HG03342 (cell line): ENCODE data around the gene BORCS6.
"Not testable (repeated sequence)": the region's sequence is repeated elsewhere in the genome, so short reads cannot be mapped to it uniquely, and the experiment has no call there.

Source experiments
- ATAC-seq: cut with Tn5 transposase; IDR thresholded peaks from one replicate; pipeline ENCODE4 v1.9.1; 2021; ENCODE audit warnings: mild to moderate bottlenecking, moderate library complexity; ENCODE audit not compliant: unreplicated experiment

The BORCS6 gene

GRCh38 chr17:8175795-8176196 lies 14.2 kb downstream of the BORCS6 start:
- ATAC-seq, result no peak

DNA sequence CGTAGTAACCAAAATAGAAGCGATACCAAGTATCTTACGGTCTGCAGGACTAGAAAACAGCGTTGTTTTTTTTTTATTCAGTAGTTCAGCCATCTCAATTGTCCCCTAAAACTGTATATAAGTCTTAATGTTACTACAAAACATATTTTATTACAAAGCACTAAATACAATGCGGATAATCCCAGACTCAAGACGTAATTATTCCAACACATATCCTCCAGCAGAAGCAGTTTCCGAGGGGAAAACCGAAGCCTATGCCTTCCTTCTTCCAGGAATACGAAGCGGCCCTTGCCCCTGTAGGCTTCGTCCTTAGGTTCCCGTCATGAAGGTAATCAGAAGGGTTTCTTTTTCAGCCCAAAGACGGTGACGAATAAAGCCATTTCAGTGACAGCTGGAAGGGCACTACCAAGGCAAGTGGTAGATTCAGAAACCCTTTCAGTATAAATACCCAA lies 16.1 kb downstream of the BORCS6 start:
- no peak for ATAC-seq

DNA sequence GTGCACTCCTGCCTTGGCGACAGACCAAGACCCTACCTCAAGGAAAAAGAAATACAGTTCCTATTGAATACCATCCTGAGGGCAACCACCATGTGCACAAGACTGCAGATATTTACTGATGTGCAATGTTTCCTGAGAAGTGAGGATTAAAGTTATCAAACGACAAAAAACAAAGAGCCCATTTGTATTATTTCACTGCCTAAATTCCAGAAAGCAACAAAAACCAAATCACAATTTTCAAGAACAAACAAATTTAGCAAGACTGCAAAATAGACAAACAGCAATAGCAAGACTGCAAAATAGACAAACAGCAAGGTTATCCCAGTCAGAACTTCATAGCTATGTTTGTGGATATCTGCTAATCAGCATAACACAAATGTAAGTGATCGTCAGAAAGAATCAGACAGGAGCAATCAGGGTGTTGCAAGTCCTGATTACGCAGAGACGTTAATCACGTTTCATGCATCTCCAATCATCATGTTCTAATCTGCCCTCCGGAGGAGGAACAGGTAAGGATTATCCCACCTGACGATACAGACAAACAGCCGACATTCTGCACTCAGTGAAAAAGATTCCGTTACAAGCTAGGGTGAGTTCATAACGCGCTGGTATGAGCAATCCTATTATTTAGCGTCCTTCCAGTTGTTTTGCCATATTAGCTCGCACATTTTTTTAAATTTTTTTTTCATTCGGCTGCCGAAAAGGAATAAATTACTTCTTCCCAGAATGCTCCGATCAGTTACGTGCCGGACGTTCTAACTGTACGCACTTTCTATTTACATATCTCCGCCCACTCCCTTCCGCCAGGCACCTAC lies 16.7 kb downstream of the BORCS6 start:
- ATAC-seq, result peak; percentile 62

- ATAC-seq, result not testable (repeated sequence)
These were observed 19.8 kb downstream of the BORCS6 start for GRCh38 chr17:8170186-8170585.

DNA sequence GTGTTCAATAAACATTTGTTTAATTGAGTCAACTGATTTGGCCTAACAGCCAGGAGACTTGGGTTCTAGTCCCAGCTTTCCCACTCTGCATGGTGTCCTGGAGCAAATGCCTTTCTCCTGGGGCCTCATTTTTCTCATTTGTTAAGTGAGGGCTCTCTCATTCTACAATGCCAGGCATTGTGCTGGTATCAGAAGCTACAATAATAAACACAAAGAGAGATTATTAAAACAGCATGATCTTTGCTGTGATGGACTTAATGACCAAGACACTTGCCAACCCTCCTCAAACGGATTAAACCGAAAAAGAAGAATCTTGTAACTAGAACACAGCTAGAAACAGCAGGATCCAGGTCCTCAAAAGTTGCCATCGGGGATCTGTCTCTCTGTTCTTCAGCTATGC lies 22.5 kb downstream of the BORCS6 start:
- ATAC-seq, result no peak

- ATAC-seq, result no peak
These were observed 23.2 kb downstream of the BORCS6 start for GRCh38 chr17:8166731-8167130.

DNA sequence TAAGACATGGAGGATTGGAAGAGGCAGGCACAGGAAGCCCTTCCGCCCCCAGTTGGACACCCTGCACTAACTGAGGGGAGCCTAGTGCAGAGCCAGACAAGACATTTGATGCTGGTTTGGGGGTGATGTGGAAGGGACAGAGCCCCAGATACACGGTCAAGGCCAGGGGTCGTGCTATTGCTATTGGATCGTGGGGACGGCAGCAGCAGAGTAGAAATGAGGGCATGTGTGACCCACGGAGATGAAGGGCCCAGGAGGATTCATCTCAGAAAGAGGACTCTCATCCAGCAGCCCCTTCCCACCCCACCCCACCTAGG lies 25.2 kb downstream of the BORCS6 start:
- no peak for ATAC-seq

DNA sequence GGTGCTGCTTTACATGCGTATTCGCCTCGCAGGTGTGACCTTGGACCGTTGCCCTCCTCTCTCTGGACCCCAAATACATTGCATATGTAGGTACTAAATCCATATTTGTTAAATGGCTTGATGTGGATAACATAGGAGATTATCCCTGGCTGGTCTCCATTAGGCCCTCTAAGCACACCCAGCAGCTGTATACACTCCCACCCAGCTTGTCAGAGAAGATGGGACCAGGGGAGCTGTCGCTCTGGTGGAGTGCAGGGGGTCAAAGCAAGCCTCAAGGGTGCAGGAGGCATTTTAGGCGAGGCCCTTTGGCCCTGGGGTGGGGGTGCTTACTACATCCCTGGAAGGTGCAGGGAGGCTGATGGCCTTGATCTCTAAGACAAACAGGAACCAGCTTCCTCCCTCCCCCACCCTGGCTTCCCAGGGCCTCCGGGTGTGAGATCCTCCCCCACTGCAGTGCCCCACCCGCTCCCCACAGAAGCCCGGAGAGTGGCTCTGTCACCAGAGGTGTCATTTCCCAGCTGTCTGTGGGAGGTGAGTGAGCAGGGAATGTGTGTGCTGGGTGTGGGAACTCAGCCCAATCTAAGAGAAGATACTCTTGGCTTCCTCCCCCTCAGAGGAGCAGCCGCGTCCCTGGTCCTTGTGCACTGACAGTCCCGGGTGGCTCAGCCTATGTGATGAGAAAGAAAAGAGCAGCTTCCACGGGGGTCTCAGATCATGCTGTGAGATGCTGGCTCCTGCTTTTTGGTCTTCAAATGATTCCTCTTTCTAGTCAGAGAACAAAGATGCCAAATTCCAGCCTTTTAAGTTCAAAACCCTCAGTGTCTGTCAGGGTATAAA lies 25.8 kb downstream of the BORCS6 start:
- no peak for ATAC-seq

GRCh38 chr17:8162997-8163977 lies 26.7 kb downstream of the BORCS6 start:
- ATAC-seq, result no peak

GRCh38 chr17:8162233-8162996 lies 27.6 kb downstream of the BORCS6 start, which contains the start of gene VAMP2:
Gene VAMP2 (minus strand): TSS chr17:8162948. CDS start chr17:8162879, 69 bp downstream.
- peak; percentile 44 for ATAC-seq

DNA sequence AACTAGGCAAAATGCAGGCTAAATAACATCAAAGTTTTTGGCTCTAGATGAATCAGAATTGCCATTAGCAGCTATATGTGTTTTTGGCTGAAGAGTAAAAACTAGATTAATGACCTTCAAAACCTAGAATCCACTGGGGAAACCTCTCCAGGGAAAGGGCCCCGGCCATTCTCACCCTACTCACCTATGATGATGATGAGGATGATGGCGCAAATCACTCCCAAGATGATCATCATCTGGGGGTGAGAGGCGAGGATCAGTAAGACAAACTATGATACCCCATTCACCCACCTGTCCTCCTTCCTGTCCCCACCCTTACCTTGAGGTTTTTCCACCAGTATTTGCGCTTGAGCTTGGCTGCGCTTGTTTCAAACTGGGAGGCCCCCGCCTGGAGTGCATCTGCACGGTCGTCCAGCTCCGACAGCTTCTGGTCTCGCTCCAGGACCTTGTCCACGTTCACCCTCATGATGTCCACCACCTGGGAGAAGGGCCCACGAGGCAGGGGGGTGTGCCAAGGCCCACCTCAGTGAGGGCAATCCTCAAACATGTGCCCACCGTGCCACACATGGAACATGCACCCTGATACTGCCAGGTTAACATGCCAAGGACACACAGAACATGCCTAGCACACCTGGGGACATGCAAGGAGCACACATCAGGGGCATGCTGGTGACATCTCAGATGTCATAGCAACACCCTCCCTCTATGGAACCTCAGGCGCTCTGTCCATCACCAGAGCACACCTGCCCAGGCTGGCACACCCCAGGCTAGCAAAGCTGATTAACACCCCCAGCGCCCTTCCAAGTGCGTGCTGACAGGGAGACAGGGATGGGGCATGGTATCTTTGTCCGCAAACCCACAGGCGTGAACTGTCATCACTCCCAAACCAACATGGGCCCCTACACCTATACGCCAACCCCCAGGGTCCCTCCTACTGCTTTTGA lies 28.4 kb downstream of the BORCS6 start:
- ATAC-seq, result no peak

DNA sequence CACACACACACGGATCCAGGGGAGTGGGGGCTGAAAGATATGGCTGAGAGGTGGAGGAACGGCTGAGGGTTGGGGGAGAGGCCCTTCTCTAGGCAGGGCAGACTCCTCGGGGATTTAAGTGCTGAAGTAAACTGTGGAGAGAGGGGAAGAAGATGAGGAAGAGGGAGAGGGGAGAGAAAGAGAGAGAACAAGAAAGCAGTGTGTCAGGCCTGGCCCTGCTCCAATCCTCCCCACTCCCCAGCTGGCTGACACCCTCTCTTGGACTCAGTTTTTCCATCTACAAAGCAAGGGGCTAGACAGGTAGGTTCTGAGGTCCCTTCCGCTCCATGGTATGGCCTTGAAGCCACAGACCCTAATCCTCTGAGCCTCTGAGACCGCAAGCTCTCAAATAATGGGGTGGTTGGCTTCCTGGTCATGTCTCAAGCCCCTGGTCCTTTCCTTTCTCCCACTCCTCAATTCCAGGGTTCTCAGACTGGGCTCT lies 29.2 kb downstream of the BORCS6 start:
- ATAC-seq, result no peak

DNA sequence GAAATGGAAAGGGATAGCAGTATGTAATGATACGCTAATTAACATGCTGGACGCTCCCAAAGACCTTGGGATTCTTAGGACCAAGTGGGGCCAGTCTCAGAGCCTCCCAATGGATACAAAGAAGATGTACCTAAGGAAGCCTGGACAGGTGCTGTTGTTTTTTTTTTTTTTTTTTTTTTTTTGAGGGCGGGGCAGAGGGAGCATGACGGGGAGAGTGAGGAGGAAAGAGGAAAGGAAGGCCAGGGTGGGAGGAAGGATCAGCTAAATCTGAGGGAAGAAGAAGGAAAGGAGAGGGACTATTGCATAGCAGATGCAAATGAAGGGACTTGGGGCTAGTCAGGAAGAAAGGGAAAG lies 29.8 kb downstream of the BORCS6 start:
- ATAC-seq, result no peak

GRCh38 chr17:8159459-8160223 lies 30.3 kb downstream of the BORCS6 start:
- ATAC-seq, result no peak

DNA sequence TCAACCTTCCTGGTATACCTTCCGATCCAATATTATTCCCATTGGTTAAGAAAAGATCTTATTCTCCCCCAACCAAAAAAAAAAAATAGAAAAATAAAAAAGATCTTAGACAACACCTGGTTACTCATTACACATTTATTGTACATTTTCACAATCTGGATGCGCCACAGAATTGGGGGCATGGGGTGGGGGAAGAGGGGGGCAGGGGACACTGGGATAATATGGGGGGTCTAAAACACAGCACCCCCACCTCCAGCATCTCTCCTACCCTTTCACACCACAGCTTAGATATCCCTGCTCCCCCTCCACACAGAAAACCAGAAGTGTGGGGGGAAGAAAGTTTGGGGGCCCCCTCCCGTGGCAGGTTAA lies 31.0 kb downstream of the BORCS6 start:
- no peak for ATAC-seq

- no peak for ATAC-seq
These were observed 31.5 kb downstream of the BORCS6 start for GRCh38 chr17:8158267-8159031.

DNA sequence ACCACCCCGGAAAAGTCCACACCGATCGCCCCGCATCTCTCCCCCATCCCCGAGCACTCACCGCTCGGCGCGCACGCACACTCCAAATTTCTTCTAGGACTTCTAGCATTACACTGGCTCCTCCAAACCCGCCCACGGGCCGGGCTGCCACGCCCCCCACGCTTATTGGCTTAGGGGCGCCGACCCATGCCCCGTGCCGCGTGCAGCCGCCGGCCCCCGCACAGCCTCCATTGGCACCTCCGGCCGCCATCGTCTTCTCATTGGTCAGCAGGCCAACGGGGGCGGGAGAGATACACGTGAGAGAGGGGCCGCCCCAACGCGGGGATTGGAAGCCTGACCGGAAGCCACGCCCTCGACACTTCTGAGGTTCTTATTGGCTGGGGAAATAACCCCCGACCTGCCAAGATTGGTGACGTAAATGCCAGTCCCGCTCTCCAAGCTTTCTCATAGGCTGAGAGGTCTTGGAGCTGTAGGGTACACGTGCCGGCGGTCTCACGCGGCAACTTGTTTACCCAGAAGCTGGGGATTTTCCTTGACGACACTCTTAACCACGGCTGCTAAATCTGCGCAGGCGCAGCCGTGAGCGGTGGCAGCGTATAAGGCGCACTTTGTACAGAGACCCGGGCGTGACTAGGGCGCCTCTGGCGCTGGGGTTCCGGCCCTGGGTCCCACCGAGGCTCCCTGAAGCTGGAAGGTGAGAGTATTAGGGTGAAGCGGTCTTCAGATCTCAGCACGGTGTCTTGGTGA lies 33.6 kb downstream of the BORCS6 start:
- ATAC-seq, result peak; percentile 70
